ENCODE data around the gene RIN3.

RIN3 gene

GRCh38 chr14:92487513-92488133 is 26.0 kb upstream of the RIN3 start:
- DNase-seq (ENCODE audit: low spot score) = no peak

GRCh38 chr14:92489394-92490238 is 24.0 kb upstream of the RIN3 start:
- DNase-seq (ENCODE audit: low spot score) = no peak

- DNase-seq (ENCODE audit: low spot score) = no peak
Observed at GRCh38 chr14:92490239-92490959, 23.2 kb upstream of the RIN3 start.

GRCh38 chr14:92491782-92492181 is 21.8 kb upstream of the RIN3 start:
- DNase-seq (ENCODE audit: low spot score) = no peak

DNA sequence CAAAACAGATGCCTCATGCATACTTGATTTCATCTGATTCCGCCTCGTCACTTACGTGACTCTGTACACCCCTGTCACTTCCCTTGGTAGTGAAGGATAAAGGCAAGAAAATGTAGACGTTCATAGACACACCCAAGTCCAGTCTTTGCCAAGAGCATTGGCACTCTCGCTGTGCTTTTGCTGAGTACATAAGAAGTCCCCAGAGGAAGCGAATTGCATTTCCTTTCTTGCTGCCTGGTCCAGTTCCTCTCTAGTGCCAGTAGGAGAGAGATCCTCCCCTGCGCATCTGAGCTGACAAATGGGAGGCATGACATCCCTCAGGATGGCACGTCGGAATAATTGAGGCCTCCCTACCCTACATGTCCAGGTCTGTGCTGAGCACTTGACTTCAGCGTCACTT is 21.3 kb upstream of the RIN3 start:
- DNase-seq (ENCODE audit: low spot score) = no peak

DNA sequence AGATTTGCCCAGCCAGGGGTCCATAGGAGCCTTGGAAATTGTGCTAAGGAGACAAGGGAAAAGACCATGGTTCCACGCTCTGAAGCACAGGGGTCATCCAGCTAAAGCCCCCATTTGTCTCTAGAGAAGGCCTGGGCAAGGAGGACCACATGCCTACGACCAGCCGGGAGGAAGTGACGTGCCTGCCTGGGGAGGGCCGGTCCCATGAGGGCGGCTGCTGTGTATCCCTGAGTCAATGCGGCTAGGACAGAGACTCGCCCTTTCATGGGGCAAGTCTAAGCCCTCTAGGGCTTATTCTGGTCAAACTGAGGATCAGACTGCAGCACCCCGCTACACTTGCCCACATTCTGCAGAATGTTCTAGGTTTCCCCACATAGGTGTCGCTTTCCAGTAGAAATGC is 20.6 kb upstream of the RIN3 start:
- no peak for DNase-seq (ENCODE audit: low spot score)

- DNase-seq (ENCODE audit: low spot score) = no peak
Observed at GRCh38 chr14:92493492-92493891, 20.1 kb upstream of the RIN3 start.

GRCh38 chr14:92494512-92494911 is 19.1 kb upstream of the RIN3 start:
- no peak for DNase-seq (ENCODE audit: low spot score)

DNA sequence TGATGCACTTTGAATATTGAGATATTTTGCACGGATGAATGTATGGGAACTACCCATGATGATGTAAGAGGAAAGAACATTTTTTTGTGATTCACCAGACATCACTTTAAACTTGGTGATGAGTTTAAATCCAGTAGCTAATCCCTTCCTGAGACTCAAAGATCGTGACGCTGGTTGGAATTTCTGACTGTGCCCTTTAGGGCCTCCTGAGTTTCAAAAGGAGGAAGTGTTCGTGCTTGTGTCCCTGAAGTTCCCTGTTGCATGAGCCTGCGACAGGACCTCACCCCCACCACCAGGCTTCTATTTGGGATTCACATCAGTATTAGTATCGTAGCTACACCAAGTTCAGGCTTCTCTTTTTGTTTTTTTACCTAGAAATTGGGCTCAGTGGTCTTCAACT is 18.6 kb upstream of the RIN3 start:
- no peak for DNase-seq (ENCODE audit: low spot score)

DNA sequence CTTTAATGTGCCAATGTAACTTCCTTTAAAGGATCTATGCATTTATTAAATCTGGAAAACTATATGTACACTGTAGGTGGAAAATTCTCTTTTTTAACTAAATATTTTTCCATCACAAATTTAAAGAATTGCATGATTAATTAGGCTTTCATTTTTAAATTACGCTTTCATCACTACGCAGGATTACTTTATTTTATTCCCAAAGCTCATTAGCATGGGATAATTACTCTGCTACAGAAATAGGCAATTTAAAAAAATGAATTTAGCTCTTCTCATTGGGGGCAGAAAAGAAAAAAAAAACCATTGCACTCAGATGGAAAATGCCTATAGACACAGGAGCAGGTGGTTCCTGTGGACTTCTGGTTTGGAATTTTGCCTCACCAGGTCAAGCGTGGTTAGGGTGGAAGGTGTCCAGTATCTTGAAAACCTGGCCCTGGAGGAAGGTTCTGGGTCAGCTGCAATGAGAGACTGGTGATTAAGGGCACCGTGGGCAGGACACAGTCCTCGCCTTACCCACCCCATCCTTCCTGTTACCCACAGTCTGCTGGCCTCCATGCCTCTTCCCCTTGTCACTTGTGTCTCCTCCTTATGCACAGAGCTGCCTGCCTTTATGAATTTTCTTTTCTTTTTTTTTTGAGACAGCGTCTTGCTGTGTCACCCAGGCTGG is 17.3 kb upstream of the RIN3 start:
- no peak for DNase-seq (ENCODE audit: low spot score)

DNA sequence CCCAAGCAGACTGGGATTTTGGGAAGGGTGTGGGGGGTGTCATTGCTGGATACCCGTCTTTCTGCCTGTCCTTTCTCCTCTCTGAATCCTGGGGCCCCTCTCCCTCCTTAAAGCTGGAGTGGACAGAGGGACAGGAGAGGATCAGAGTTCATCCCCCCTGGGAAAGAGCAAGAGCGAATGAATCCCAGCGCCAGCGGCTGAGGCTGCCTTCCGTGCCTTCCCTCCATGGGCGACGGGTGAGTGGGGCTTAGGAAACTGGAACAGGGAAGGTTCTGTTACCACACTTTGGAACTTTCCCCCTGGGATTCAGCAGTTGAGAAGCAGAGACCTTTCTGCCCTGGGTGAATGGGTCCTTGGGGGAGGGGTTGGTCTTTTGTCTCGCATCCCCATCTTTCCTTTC is 16.2 kb upstream of the RIN3 start:
- DNase-seq (ENCODE audit: low spot score) = no peak

DNA sequence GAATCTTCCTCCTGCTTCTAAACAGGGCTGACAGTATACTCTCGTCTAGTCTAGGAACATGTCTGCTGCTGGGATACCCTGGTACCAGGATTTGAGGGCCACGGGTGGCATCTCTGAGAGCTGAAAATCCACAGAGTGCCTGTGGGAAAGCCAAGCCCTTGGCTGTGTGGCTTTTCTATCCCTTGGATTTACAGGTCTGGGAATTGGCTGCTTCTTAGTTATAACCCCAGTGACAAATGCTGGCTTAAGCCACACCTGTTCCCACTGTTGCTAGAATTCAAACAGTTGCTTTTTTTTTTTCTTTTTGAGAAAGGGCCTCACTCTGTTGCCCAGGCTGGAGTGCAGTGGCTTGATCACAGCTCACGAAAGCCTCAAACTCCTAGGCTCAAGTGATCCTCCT is 14.3 kb upstream of the RIN3 start:
- no peak for DNase-seq (ENCODE audit: low spot score)

GRCh38 chr14:92500491-92500941 is 13.1 kb upstream of the RIN3 start:
- DNase-seq (ENCODE audit: low spot score) = no peak

GRCh38 chr14:92501891-92502351 is 11.7 kb upstream of the RIN3 start:
- DNase-seq (ENCODE audit: low spot score) = no peak

DNA sequence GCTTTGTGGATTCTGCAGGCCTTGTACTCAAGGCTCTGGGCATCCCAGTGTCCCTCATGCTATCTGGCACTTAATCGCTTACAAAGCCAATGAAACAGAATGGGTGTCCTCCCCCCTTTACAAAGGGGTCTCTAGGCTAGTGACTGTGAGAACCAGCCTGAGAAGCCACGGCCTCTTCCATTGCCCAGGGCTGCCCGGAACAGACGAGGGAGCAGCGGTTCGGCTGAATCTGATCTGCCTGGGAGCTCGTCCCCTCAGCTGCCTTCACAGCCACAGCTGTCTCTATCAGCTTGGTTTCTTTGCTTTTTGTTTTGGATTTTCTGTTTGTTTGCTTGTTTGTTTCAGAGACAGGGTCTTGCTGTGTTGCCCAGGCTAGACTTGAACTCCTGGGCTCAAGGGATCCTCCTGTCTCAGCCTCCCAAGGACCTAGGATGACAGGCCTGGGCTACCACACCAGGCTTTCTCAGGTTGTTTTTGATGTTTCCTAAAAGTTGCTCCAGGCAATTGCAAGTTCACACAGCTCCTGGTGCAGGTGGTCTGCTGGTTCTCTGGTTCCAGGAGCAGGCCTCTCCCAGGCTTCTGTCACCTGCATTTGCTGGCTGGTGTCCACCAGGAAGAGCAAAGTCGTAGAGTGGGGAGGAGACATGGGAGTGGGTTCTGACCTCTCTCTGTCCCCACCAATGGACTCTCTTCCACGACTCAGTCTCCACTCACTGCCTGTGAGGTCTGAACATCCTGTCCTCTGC is 10.9 kb upstream of the RIN3 start:
- no peak for DNase-seq (ENCODE audit: low spot score)

GRCh38 chr14:92503756-92504491 is 9.7 kb upstream of the RIN3 start:
- no peak for DNase-seq (ENCODE audit: low spot score)

DNA sequence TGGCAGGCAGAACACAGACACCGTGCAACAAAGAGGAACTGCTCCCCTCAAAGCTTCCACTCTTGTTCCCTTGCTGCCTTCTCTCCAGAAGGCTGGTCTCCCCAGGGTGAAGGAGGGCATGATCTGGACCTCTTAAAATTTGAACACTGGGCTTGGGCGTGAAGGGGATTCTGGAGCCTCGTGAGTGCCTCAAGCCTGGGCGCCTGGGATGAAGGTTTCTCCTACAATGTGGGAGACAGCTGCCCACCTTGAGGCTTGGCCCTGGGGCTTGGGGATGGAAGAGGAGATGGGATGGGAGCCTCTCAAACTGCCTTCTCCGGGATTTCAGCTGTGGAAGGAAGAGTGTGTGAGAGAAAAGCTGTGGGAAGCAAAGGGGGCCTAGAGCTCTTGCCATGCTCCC is 7.8 kb upstream of the RIN3 start:
- no peak for DNase-seq (ENCODE audit: low spot score)

GRCh38 chr14:92506231-92506630 is 7.3 kb upstream of the RIN3 start:
- DNase-seq (ENCODE audit: low spot score) = no peak

DNA sequence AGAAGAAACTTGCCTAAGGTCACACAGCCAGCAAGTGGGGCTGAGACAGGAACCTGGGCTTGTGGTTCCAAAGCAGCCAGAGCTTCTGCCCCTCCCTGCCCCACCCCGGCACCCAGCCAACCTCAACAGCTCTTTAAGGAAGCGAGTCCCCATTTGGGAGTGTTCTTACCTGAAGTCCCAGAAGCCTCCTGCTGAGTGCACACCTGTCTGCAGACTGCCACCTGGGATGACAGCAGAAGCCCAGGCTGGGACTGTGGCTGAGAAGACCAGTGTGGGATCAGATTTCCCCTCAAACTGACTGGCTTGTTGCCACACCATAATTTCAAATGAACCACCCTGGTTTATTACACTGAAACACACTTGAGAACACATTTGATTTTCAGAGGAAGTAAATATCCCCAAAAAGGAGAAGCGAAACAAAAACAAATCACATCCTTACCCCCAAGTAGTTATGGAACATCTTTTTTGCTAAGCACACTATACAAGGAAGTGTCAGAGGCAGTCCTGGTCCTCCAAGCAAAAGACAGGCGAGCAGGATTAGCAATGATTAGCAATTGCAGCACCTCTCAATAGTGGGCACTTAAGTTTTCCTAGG is 6.3 kb upstream of the RIN3 start:
- peak; percentile 23 for DNase-seq (ENCODE audit: low spot score)

DNA sequence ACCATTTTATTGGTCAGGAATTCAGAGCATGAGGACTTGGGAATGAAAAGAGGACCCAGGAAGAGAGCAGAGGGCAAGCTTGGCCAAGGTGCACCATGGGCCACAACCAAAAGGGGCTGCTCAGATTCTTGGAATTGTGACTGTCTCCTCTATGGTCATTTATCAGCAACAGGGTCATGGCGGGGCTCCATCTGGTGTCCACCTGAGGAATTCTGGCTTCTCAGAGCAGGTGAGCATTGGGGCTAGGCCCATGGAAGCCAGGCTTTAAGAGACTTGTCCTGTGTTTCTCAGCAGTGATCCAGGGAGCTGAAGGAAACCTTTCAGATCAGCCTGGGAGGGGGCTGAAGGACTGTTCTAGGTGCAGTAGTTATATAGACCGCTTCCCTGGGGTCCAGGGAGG is 2.6 kb upstream of the RIN3 start:
- DNase-seq (ENCODE audit: low spot score) = no peak

Measured in CD4-positive, alpha-beta T cell treated with Interleukin-6 at 100 ng/mL for 8 hours (primary cell).